ENCODE data around the gene PTPRK. TPM values are rescaled to one million over a fixed set of nuclear protein-coding genes. Genes with fewer than 3 reads are reported as not detected.

Gene PTPRK
- total RNA-seq, 4 donors from 2014 or later = 20.0 to 64.2 (median 36.6) TPM

DNA sequence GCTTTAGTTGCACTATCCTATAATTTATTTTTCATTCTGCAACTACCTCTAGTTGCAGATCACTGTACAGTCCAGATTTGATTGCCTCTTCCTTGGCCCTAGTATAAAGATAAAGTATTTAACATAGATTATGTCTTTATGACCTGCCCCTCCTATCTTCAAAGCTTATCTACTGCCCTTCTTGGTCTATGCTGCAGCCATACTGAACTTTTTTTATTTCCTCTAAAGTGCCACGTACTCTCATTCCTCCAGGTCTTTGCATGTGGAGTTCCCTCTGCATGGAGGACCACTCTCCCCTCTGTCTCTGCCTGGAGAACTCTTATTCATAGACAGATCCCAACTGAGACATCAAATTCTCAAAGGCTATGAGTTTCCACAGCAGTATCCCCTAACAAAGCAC is 168.0 kb downstream of the PTPRK start:
- no peak for TF ChIP-seq POLR2A (IDR thresholded peaks at IDR 0.05)
- no peak for TF ChIP-seq CTCF (IDR thresholded peaks at IDR 0.05)
- H3K9me3 ChIP-seq = no peaks in the 10 kb centered on the region
- no peak overlapping the region for H3K4me3 ChIP-seq
- H3K27ac ChIP-seq = no peak overlapping the region
- intact Hi-C loops (cut with DNase I; ENCODE audit: low total_unique reads) = no loop called here
- H3K4me1 ChIP-seq = no peaks in the 10 kb centered on the region
- H3K27me3 ChIP-seq = no peaks in the 10 kb centered on the region
- H3K36me3 ChIP-seq = no peaks in the 10 kb centered on the region
- DNase-seq = no peak

GRCh38 chr6:128351255-128351514 is 169.2 kb downstream of the PTPRK start:
- no peaks in the 10 kb centered on the region for H3K27me3 ChIP-seq
- H3K36me3 ChIP-seq = no peaks in the 10 kb centered on the region
- H3K27ac ChIP-seq = no peak overlapping the region
- H3K9me3 ChIP-seq = no peaks in the 10 kb centered on the region
- H3K4me1 ChIP-seq = no peaks in the 10 kb centered on the region
- no peak overlapping the region for H3K4me3 ChIP-seq
- intact Hi-C loops (cut with DNase I; ENCODE audit: low total_unique reads) = no loop called here
- TF ChIP-seq POLR2A (IDR thresholded peaks at IDR 0.05) (no peak), CTCF (IDR thresholded peaks at IDR 0.05) (no peak)
- no peak for DNase-seq

- H3K27ac ChIP-seq = no peak overlapping the region
- H3K36me3 ChIP-seq = no peaks in the 10 kb centered on the region
- DNase-seq = no peak
- no peak for TF ChIP-seq CTCF (IDR thresholded peaks at IDR 0.05)
- no peak for TF ChIP-seq POLR2A (IDR thresholded peaks at IDR 0.05)
- no peaks in the 10 kb centered on the region for H3K9me3 ChIP-seq
- no peak overlapping the region for H3K4me3 ChIP-seq
- intact Hi-C loops (cut with DNase I; ENCODE audit: low total_unique reads) = no loop called here
- no peaks in the 10 kb centered on the region for H3K4me1 ChIP-seq
- no peaks in the 10 kb centered on the region for H3K27me3 ChIP-seq
These were observed 169.8 kb downstream of the PTPRK start for GRCh38 chr6:128350416-128351254.

DNA sequence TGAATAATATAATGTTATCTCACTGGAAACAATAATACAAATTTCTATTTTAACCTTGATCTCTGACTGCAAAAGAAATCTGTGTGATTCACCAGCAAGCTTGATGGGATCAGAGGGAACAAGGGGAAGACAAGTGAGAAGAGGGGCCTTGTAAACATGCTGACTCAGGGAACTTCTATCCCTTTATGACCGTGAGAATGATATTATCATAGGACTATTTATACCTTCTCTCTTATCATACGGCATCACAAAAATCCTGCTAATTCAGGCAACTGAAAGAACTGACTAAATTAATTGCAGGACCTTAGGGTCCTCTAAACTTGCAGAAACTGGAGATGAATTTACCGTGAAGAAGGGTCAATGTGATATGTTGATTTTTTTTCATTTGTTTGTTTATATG is 173.3 kb downstream of the PTPRK start:
- Histone ChIP-seq H3K36me3 (no peaks in the 10 kb centered on the region), H3K27ac (no peak overlapping the region), H3K9me3 (no peaks in the 10 kb centered on the region), H3K4me1 (no peaks in the 10 kb centered on the region), H3K4me3 (no peak overlapping the region), H3K27me3 (no peaks in the 10 kb centered on the region)
- TF ChIP-seq POLR2A (IDR thresholded peaks at IDR 0.05) (no peak), CTCF (IDR thresholded peaks at IDR 0.05) (no peak)
- DNase-seq = no peak
- intact Hi-C loops (cut with DNase I; ENCODE audit: low total_unique reads) = no loop called here

DNA sequence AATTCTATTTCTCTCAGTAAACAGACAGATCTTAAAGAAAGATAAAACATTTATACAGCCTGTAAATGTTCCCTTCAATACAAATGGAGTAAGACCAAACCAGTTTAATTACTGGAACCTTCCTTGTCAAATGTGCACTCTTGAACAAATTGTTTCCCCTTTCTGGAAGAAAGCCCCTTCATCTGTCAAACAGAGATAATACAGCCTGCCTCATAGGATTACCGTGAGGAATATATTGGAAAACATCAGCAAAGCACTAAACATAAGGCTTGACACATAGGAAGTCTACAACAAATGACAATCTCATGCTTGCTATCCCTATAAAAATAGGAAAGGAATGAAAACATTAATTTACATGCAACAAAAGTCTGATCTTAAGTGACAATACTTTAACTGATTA is 173.8 kb downstream of the PTPRK start:
- H3K4me1 ChIP-seq = no peaks in the 10 kb centered on the region
- intact Hi-C loops (cut with DNase I; ENCODE audit: low total_unique reads) = no loop called here
- H3K4me3 ChIP-seq = no peak overlapping the region
- no peaks in the 10 kb centered on the region for H3K27me3 ChIP-seq
- H3K36me3 ChIP-seq = no peaks in the 10 kb centered on the region
- H3K27ac ChIP-seq = no peak overlapping the region
- DNase-seq = no peak
- TF ChIP-seq CTCF (IDR thresholded peaks at IDR 0.05) (no peak), POLR2A (IDR thresholded peaks at IDR 0.05) (no peak)
- no peaks in the 10 kb centered on the region for H3K9me3 ChIP-seq
